Esophagus muscularis mucosa (tissue), 4 donors: Measurements from ENCODE around the gene NPBWR2. TPM values are rescaled to one million over a fixed set of nuclear protein-coding genes. Genes with fewer than 3 reads are reported as not detected.

ENCODE experiments used
- DNase-seq: peaks from one replicate; pipeline ENCODE4 v3.0.0-alpha.2; 2017; ENCODE audit errors: extremely low spot score
- H3K27ac ChIP-seq, 4 donors: fragments of 200-600 bp; sonication (generic); replicated peaks in 1 of 4; 1 replicate in 3 of 4; 2 replicates in 1 of 4; pipeline ENCODE4 v1.5.1; 2016 to 2019; ENCODE audit warnings: mild to moderate bottlenecking in 1 of 4
- H3K27me3 ChIP-seq, 4 donors: fragments of 200-600 bp; sonication (generic); one replicate each; pipeline versions ENCODE4 v1.5.1 to v1.6.0; 2016 to 2019
- H3K36me3 ChIP-seq, 4 donors: fragments of 200-600 bp; sonication (generic); one replicate each; pipeline ENCODE4 v1.5.1; 2016 to 2019
- H3K4me1 ChIP-seq, 4 donors: fragments of 200-600 bp; sonication (generic); one replicate each; pipeline ENCODE4 v1.5.1; 2016 to 2019
- H3K4me3 ChIP-seq, 4 donors: fragments of 200-600 bp; sonication (generic); 1 replicate in 2 of 4; 2 replicates in 2 of 4; pipeline ENCODE4 v1.5.1; 2016 to 2019; ENCODE audit warnings: mild to moderate bottlenecking in 4 of 4, moderate library complexity in 1 of 4
- H3K9me3 ChIP-seq, 4 donors: fragments of 200-600 bp; sonication (generic); 1 replicate in 3 of 4; 2 replicates in 1 of 4; pipeline ENCODE4 v1.5.1; 2016 to 2019
- EP300 ChIP-seq: sonication (generic); formaldehyde crosslinking; IDR thresholded peaks from one replicate; pipeline ENCODE4 v1.6.1; 2017; ENCODE audit warnings: antibody characterized with exemption
- POLR2A ChIP-seq: fragments of 450-650 bp; IDR thresholded peaks from one replicate; pipeline ENCODE4 v1.6.1; 2017; ENCODE audit warnings: antibody characterized with exemption, moderate library complexity, mild to moderate bottlenecking, low read depth
- POLR2AphosphoS5 ChIP-seq, 2 donors: sonication (generic); formaldehyde crosslinking; IDR thresholded peaks; one replicate each; pipeline ENCODE4 v1.6.1; 2017; ENCODE audit warnings: antibody characterized with exemption in 2 of 2
- WGBS: methylation state at CpG from one replicate; pipeline ENCODE4 v1.1.5; 2018; 5-methylcytosine and 5-hydroxymethylcytosine counted together
- intact Hi-C: fragments of 100-400 bp; cut with DNase I; formaldehyde crosslinking; loops from one replicate; pipeline ENCODE4 v1.15.1; 2023
- total RNA-seq, 4 donors: library from RNA; depleted of rRNA; stranded (reverse); fragments of >200 nt; gene quantifications; one replicate each; pipeline versions ENCODE4 v1.1.0 to v1.2.1, GENCODE V29; 2016
- TF ChIP-seq, protein P1 (sequence below), 3 experiments: fragments of 200-600 bp in 2 of 3; fragments of 450-650 bp in 1 of 3; sonication (generic) in 2 of 3; IDR thresholded peaks; one replicate each; pipeline ENCODE4 v1.5.1; 2017 to 2019; ENCODE audit warnings: antibody characterized with exemption in 3 of 3, mild to moderate bottlenecking in 2 of 3, moderate library complexity in 1 of 3

Gene NPBWR2
- total RNA-seq, 4 donors from 2014 or later, result not detected

DNA sequence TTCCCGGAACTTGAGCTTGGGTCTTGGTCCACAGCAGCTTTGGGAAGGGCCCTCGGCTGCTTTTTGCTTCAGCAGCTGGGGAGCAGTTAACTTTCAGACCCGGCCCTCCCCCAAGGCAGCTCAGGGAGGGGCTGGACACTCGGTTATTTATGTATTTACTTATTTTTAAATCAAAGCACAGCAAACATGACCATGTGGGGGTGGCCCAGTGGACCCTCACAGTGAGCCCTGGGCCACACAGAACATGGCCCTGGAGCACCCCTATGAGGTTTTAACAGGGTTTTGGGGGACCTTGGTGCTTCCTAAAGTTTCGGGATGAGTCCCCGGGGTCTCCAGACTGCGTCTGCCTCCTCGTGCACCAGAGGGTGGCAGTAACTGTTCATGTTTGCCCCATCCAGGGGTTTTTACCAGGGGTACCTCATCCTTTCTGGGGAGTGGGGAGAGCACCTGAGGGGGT lies 26.6 kb upstream of the NPBWR2 start:
- Histone ChIP-seq H3K9me3 (no peaks in the 10 kb centered on the region), H3K27me3 (peaks cover 0 to 38% (median 0%) of the 10 kb centered on the region in 4 donors), H3K4me3 (no peak overlapping the region), H3K4me1 (no peaks in the 10 kb centered on the region), H3K36me3 (no peaks in the 10 kb centered on the region), H3K27ac (no peak overlapping the region)
- no peak for DNase-seq
- TF ChIP-seq POLR2AphosphoS5 (IDR thresholded peaks at IDR 0.05) (no peak), POLR2A (no peak), EP300 (no peak)
- TF ChIP-seq, protein P1, sequence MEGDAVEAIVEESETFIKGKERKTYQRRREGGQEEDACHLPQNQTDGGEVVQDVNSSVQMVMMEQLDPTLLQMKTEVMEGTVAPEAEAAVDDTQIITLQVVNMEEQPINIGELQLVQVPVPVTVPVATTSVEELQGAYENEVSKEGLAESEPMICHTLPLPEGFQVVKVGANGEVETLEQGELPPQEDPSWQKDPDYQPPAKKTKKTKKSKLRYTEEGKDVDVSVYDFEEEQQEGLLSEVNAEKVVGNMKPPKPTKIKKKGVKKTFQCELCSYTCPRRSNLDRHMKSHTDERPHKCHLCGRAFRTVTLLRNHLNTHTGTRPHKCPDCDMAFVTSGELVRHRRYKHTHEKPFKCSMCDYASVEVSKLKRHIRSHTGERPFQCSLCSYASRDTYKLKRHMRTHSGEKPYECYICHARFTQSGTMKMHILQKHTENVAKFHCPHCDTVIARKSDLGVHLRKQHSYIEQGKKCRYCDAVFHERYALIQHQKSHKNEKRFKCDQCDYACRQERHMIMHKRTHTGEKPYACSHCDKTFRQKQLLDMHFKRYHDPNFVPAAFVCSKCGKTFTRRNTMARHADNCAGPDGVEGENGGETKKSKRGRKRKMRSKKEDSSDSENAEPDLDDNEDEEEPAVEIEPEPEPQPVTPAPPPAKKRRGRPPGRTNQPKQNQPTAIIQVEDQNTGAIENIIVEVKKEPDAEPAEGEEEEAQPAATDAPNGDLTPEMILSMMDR (IDR thresholded peaks at IDR 0.05), result no peak
- intact Hi-C loops, result no loop called here
- 70% methylated on average over 8 of the region's 8 CpGs for WGBS

DNA sequence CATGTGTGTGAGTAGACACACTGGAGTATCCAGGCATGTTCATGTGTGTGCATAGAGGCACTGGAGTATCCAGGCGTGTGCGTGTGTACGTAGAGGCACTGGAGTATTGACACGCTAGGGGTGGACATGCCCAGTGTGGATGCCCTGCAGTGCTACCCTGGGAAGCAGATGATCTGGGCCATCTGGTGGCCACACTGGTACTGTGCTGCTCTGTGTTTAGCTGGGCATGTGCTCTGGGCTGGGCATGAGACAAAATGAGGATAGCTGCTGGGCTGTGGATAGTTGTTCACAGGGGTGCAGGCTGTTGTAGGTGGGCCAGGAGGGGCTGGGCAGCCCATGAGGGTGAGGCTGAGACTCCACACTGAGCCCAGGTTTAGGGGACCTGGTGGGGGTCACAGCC lies 24.0 kb upstream of the NPBWR2 start:
- 89% methylated on average over 4 of the region's 4 CpGs for WGBS
- TF ChIP-seq POLR2AphosphoS5 (IDR thresholded peaks at IDR 0.05), result no peak
- TF ChIP-seq POLR2A, result no peak
- no peak for TF ChIP-seq EP300
- TF ChIP-seq, protein P1 (IDR thresholded peaks at IDR 0.05), result no peak
- no peak overlapping the region for H3K27ac ChIP-seq
- H3K27me3 ChIP-seq, result peaks cover 0 to 49% (median 0%) of the 10 kb centered on the region in 4 donors
- no peaks in the 10 kb centered on the region for H3K36me3 ChIP-seq
- intact Hi-C loops, result no loop called here
- H3K4me3 ChIP-seq, result no peak overlapping the region
- no peaks in the 10 kb centered on the region for H3K9me3 ChIP-seq
- no peak for DNase-seq
- H3K4me1 ChIP-seq, result no peaks in the 10 kb centered on the region

DNA sequence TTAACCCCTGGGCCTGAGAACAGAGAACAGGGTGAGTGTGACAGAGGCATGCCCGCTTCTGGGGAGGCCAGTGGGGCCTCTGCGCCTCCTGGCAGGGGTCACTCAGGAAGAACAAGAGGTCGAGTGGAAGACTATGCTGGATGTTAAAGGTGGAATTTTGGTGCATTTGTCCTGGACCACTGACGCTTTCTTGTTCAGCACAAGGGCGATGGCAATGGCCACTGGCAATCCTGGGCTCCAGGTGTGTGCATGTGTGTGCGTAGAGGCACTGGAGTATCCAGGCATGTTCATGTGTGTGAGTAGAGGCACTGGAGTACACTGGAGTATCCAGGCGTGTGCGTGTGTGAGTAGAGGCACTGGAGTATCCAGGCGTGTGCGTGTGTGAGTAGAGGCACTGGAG lies 23.5 kb upstream of the NPBWR2 start:
- no peaks in the 10 kb centered on the region for H3K4me1 ChIP-seq
- peaks cover 0 to 49% (median 0%) of the 10 kb centered on the region in 4 donors for H3K27me3 ChIP-seq
- no peak overlapping the region for H3K27ac ChIP-seq
- TF ChIP-seq EP300, result no peak
- TF ChIP-seq, protein P1 (IDR thresholded peaks at IDR 0.05), result no peak
- TF ChIP-seq POLR2A, result no peak
- TF ChIP-seq POLR2AphosphoS5 (IDR thresholded peaks at IDR 0.05), result no peak
- 86% methylated on average over 10 of the region's 10 CpGs for WGBS
- no peak overlapping the region for H3K4me3 ChIP-seq
- intact Hi-C loops, result no loop called here
- H3K36me3 ChIP-seq, result no peaks in the 10 kb centered on the region
- no peak for DNase-seq
- no peaks in the 10 kb centered on the region for H3K9me3 ChIP-seq

DNA sequence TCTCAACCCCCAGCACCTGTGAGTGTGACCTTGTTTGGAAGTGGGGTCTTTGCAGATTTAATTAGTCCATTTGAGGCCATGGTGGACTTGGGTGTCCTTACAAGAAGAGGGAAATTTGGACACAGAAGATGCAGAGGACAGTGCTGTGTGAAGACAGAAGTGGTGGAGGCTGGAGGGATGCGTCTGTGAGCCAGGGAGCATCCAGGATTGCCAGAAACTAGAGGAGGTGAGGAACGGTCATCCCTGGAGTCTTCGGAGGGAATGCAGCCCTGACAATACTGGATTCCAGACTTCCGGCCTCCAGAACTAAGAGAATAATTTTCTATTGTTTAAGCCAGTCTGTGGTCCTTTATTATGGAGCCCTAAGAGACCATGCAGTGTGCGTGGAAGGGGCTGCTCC lies 22.9 kb upstream of the NPBWR2 start:
- WGBS, result 68% methylated on average over 5 of the region's 5 CpGs

More for the DNA sequence above, 22.9 kb upstream of the NPBWR2 start:
- no peaks in the 10 kb centered on the region for H3K4me1 ChIP-seq
- TF ChIP-seq EP300, result no peak
- TF ChIP-seq POLR2AphosphoS5 (IDR thresholded peaks at IDR 0.05), result no peak
- TF ChIP-seq, protein P1 (IDR thresholded peaks at IDR 0.05), result no peak
- no peak for TF ChIP-seq POLR2A
- no peak overlapping the region for H3K27ac ChIP-seq
- peaks cover 0 to 44% (median 0%) of the 10 kb centered on the region in 4 donors for H3K27me3 ChIP-seq
- H3K9me3 ChIP-seq, result no peaks in the 10 kb centered on the region
- no peak overlapping the region for H3K4me3 ChIP-seq
- DNase-seq, result no peak
- intact Hi-C loops, result no loop called here
- H3K36me3 ChIP-seq, result no peaks in the 10 kb centered on the region
